Caco-2 (cell line): ENCODE results near the gene PIGS. TPM values are rescaled to one million over a fixed set of nuclear protein-coding genes. Genes with fewer than 3 reads are reported as not detected.

Source experiments
- BruUV-seq: library from RNA; stranded (reverse); fragments of 400-500 nt; replicated peaks from 2 replicates; lab custom pipeline; 2021; lab: Mats Ljungman, UMichigan
- CTCF ChIA-PET: fragments of 300-600 bp; sonication (Branson Sonifier 250); formaldehyde crosslinking; loops from one replicate; lab custom pipeline; 2022; ENCODE audit warnings: antibody characterized with exemption; lab: Charles Lee
- POLR2A ChIA-PET: fragments of 300-600 bp; sonication (Branson Sonifier 250); formaldehyde crosslinking; loops from one replicate; lab custom pipeline; 2022; ENCODE audit warnings: antibody characterized with exemption; lab: Charles Lee
- DNase-seq, 2 experiments: peaks; one replicate each; pipeline versions ENCODE4 v3.0.0 to v3.0.0-alpha.2; 2020 to 2022
- H3K27me3 ChIP-seq: replicated peaks from 2 replicates; pipeline ENCODE4 v1.6.0; 2011; ENCODE audit warnings: low read length; ENCODE audit not compliant: control insufficient read depth, insufficient read depth
- H3K36me3 ChIP-seq: 2 replicates; pipeline ENCODE4 v1.5.1; 2011; ENCODE audit warnings: low read length; ENCODE audit not compliant: control insufficient read depth, insufficient read depth
- H3K4me1 ChIP-seq: fragments of 250-450 bp; sonication (Bioruptor Pico); 2 replicates; pipeline ENCODE4 v1.5.1; 2020; ENCODE audit warnings: mild to moderate bottlenecking
- H3K4me3 ChIP-seq: 2 replicates; pipeline ENCODE4 v1.5.1; 2011; ENCODE audit warnings: low read depth, mild to moderate bottlenecking, control low read depth, low read length
- H3K9me3 ChIP-seq: fragments of 250-450 bp; sonication (Bioruptor Pico); 2 replicates; pipeline ENCODE4 v1.5.1; 2020; ENCODE audit warnings: mild to moderate bottlenecking, moderate library complexity
- H3K27ac Mint-ChIP-seq: one replicate; pipeline ENCODE4 v1.8.0; 2022; ENCODE audit warnings: mixed read lengths; ENCODE audit not compliant: unreplicated experiment
- H3K27me3 Mint-ChIP-seq: one replicate; pipeline ENCODE4 v1.8.0; 2022; ENCODE audit warnings: mixed read lengths; ENCODE audit not compliant: insufficient read depth, unreplicated experiment
- H3K36me3 Mint-ChIP-seq: one replicate; pipeline ENCODE4 v1.8.0; 2022; ENCODE audit warnings: mild to moderate bottlenecking, mixed read lengths; ENCODE audit not compliant: insufficient read depth, unreplicated experiment
- H3K4me1 Mint-ChIP-seq: one replicate; pipeline ENCODE4 v1.8.0; 2022; ENCODE audit warnings: low read depth, mixed read lengths; ENCODE audit not compliant: unreplicated experiment
- H3K4me3 Mint-ChIP-seq: one replicate; pipeline ENCODE4 v1.8.0; 2022; ENCODE audit warnings: mild to moderate bottlenecking, moderate library complexity, mixed read lengths; ENCODE audit not compliant: unreplicated experiment
- H3K9me3 Mint-ChIP-seq: one replicate; pipeline ENCODE4 v1.8.0; 2022; ENCODE audit warnings: mixed read lengths; ENCODE audit not compliant: unreplicated experiment
- intact Hi-C: fragments of 100-400 bp; cut with micrococcal nuclease; formaldehyde crosslinking; loops from one replicate; pipeline ENCODE4 v1.10.0; 2022; ENCODE audit not compliant: unreplicated experiment
- total RNA-seq: library from RNA; stranded (reverse); gene quantifications from 2 replicates; pipeline ENCODE4 v1.2.3, GENCODE V29; 2022
- TF ChIP-seq, protein P1 (sequence below), 2 experiments: fragments of 200-600 bp in 1 of 2; IDR thresholded peaks; 1 replicate in 1 of 2; 2 replicates in 1 of 2; pipeline versions ENCODE4 v1.5.1 to v1.8.0; 2011 to 2022; ENCODE audit warnings: antibody characterized with exemption in 1 of 2, control low read depth in 1 of 2, inconsistent platforms in 1 of 2, low read depth in 1 of 2, low read length in 1 of 2, mild to moderate bottlenecking in 1 of 2, moderate library complexity in 1 of 2; ENCODE audit not compliant: insufficient read depth in 1 of 2, severe bottlenecking in 1 of 2, unreplicated experiment in 1 of 2

The PIGS gene
- total RNA-seq, 1 experiment from 2014 or later: 99.6 TPM

DNA sequence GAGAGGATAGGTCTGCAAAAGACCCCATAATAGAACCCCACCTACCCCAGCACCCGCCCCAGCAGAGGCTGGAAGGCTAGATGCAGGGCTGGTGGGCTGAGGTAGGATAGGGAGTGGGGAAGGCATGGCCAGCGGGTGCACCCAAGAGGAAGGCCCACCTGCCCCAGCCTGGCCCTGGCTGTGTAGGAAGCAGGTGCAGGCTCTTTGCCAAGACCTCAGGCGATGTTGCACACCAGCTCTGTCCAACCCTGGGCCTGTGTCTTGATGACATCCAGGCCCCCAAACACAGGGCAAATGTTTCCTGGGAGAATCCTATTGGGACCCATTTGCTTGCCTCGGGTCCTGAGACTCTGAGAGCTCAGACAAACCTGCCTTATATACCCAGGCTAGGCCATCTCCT lies 31.1 kb downstream of the PIGS start:
- no peaks in the 10 kb centered on the region for H3K36me3 ChIP-seq
- CTCF ChIA-PET: interaction anchor here (0.5 to 1.8 kb wide), 3 partner anchors 37 to 143 kb away, joined by 4 to 7 read pairs (median 4); no protein-coding TSS in a partner anchor
- no TSS peak for BruUV-seq
- TF ChIP-seq, protein P1, sequence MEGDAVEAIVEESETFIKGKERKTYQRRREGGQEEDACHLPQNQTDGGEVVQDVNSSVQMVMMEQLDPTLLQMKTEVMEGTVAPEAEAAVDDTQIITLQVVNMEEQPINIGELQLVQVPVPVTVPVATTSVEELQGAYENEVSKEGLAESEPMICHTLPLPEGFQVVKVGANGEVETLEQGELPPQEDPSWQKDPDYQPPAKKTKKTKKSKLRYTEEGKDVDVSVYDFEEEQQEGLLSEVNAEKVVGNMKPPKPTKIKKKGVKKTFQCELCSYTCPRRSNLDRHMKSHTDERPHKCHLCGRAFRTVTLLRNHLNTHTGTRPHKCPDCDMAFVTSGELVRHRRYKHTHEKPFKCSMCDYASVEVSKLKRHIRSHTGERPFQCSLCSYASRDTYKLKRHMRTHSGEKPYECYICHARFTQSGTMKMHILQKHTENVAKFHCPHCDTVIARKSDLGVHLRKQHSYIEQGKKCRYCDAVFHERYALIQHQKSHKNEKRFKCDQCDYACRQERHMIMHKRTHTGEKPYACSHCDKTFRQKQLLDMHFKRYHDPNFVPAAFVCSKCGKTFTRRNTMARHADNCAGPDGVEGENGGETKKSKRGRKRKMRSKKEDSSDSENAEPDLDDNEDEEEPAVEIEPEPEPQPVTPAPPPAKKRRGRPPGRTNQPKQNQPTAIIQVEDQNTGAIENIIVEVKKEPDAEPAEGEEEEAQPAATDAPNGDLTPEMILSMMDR (IDR thresholded peaks at IDR 0.05; ENCODE audit: insufficient read depth in 1 of 2, low read depth in 1 of 2, low read length in 1 of 2, severe bottlenecking in 1 of 2, unreplicated experiment in 1 of 2): no peak
- no peaks in the 10 kb centered on the region for H3K9me3 ChIP-seq
- H3K4me3 Mint-ChIP-seq: no peak overlapping the region
- intact Hi-C loops: loop anchor here (1.0 to 10.0 kb wide), 4 partner anchors 15 to 175 kb away; partner anchors contain the start of gene SEBOX
- no peaks in the 10 kb centered on the region for H3K36me3 Mint-ChIP-seq
- no peaks in the 10 kb centered on the region for H3K9me3 Mint-ChIP-seq
- 0 out of 2 replicates have a peak, but pooled peaks cover 6% of the 10 kb centered on the region for H3K4me1 ChIP-seq
- no peak overlapping the region for H3K27ac Mint-ChIP-seq
- peaks cover 7% of the 10 kb centered on the region for H3K4me1 Mint-ChIP-seq
- POLR2A ChIA-PET: no interaction called here
- no peak for DNase-seq
- H3K27me3 Mint-ChIP-seq: no peaks in the 10 kb centered on the region
- H3K4me3 ChIP-seq: no peak overlapping the region
- no peaks in the 10 kb centered on the region for H3K27me3 ChIP-seq

DNA sequence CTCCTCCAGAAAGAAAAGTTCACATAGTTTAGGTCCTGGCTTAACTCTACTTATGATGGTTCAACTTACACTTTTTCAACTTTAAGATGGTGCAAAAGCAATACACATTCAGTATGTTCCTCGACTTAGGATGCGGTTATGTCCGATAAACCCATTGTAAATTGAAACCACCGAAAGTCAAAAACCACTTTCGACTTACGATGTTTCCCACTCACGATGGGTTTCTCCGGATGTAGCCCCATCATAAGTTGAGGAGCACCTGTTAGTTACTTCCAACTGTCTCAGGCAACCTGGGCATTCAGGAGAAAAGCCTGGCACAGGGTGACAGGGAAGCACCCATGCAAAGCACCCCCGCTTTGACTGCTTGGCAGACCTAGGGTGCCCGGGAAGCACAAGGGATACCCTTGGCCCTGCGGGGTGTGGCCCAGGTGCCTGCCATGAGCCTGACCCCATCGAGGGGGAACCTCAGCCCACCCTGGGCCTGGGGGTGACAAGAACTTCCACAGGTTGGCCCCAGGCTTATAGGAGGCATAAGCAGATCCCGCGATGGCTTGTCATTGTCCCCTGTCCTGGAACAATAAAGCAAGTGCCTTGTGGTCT lies 32.9 kb downstream of the PIGS start:
- Mint-ChIP-seq H3K27me3 (no peaks in the 10 kb centered on the region), H3K4me1 (no peaks in the 10 kb centered on the region), H3K27ac (no peak overlapping the region), H3K36me3 (no peaks in the 10 kb centered on the region), H3K9me3 (no peaks in the 10 kb centered on the region), H3K4me3 (no peak overlapping the region)
- no TSS peak for BruUV-seq
- Histone ChIP-seq H3K9me3 (no peaks in the 10 kb centered on the region), H3K36me3 (no peaks in the 10 kb centered on the region), H3K27me3 (no peaks in the 10 kb centered on the region), H3K4me1 (no peaks in the 10 kb centered on the region), H3K4me3 (no peak overlapping the region)
- no peak for DNase-seq
- POLR2A ChIA-PET: no interaction called here
- intact Hi-C loops: no loop called here
- TF ChIP-seq, protein P1 (IDR thresholded peaks at IDR 0.05; ENCODE audit: insufficient read depth in 1 of 2, low read depth in 1 of 2, low read length in 1 of 2, severe bottlenecking in 1 of 2, unreplicated experiment in 1 of 2): no peak
- CTCF ChIA-PET: no interaction called here

DNA sequence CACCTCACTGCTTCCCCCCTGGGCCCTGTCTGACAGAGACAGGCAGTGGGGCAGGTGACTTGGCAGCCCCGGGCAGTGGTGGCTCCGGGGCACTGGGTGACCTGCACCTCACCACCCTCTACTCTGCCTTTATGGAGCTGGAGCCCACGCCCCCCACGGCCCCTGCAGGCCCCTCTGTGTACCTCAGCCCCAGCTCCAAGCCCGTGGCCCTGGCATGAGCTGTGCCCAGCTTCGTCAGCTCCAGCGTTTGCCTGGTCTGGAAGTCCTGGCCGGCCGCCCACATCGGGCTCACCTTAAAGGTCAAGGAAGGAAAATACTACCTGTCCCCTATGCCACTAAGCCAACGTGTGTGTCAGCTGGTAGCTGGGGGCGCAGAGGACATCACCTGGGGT lies 34.1 kb downstream of the PIGS start:
- no TSS peak for BruUV-seq

More for the DNA sequence above, 34.1 kb downstream of the PIGS start:
- ChIA-PET CTCF (no interaction called here), POLR2A (no interaction called here)
- Mint-ChIP-seq H3K4me3 (no peak overlapping the region), H3K9me3 (no peaks in the 10 kb centered on the region), H3K27ac (no peak overlapping the region), H3K4me1 (no peaks in the 10 kb centered on the region), H3K36me3 (no peaks in the 10 kb centered on the region), H3K27me3 (no peaks in the 10 kb centered on the region)
- Histone ChIP-seq H3K4me3 (no peak overlapping the region), H3K27me3 (no peaks in the 10 kb centered on the region), H3K9me3 (no peaks in the 10 kb centered on the region), H3K4me1 (no peaks in the 10 kb centered on the region; the same call in 1 of the 2 replicates), H3K36me3 (no peaks in the 10 kb centered on the region)
- no peak for DNase-seq
- intact Hi-C loops: no loop called here
- TF ChIP-seq, protein P1 (IDR thresholded peaks at IDR 0.05; ENCODE audit: insufficient read depth in 1 of 2, low read depth in 1 of 2, low read length in 1 of 2, severe bottlenecking in 1 of 2, unreplicated experiment in 1 of 2): no peak
